GM18867 (cell line): ENCODE measurements around the gene CLNK.

Source experiments
- ATAC-seq: cut with Tn5 transposase; IDR thresholded peaks from one replicate; pipeline ENCODE4 v1.9.1; 2021; ENCODE audit warnings: mild to moderate bottlenecking, moderate library complexity; ENCODE audit not compliant: unreplicated experiment

Gene CLNK

GRCh38 chr4:10459305-10459704 is 225.3 kb downstream of the CLNK start:
- no peak for ATAC-seq

GRCh38 chr4:10458177-10458576 is 226.4 kb downstream of the CLNK start:
- no peak for ATAC-seq

- peak; percentile 73 for ATAC-seq
Observed at GRCh38 chr4:10457255-10457801, 227.2 kb downstream of the CLNK start, which contains the start of gene ZNF518B. TSS of gene ZNF518B (minus strand) at chr4:10457426. CDS start at chr4:10446328, 11,098 bp downstream.

GRCh38 chr4:10456595-10457254 is 227.8 kb downstream of the CLNK start:
- ATAC-seq = peak; percentile 65

GRCh38 chr4:10456260-10456594 is 228.3 kb downstream of the CLNK start:
- ATAC-seq = no peak

GRCh38 chr4:10455133-10455532 is 229.4 kb downstream of the CLNK start:
- no peak for ATAC-seq

GRCh38 chr4:10454726-10455125 is 229.8 kb downstream of the CLNK start:
- ATAC-seq = no peak

GRCh38 chr4:10454121-10454520 is 230.4 kb downstream of the CLNK start:
- no peak for ATAC-seq

- ATAC-seq = no peak
Observed at GRCh38 chr4:10448991-10449390, 235.6 kb downstream of the CLNK start.

- ATAC-seq = no peak
Observed at GRCh38 chr4:10442976-10443375, 241.6 kb downstream of the CLNK start.

GRCh38 chr4:10441512-10441911 is 243.1 kb downstream of the CLNK start:
- ATAC-seq = no peak

GRCh38 chr4:10438924-10439323 is 245.6 kb downstream of the CLNK start:
- ATAC-seq = no peak

- ATAC-seq = no peak
Observed at GRCh38 chr4:10437735-10438134, 246.8 kb downstream of the CLNK start.
